GM19025 (cell line): Measurements from ENCODE around the gene TPCN1.

Experiments used
- ATAC-seq: cut with Tn5 transposase; IDR thresholded peaks from one replicate; pipeline ENCODE4 v1.9.1; 2021; ENCODE audit warnings: mild to moderate bottlenecking, low read depth, moderate library complexity; ENCODE audit not compliant: unreplicated experiment

TPCN1 gene

DNA sequence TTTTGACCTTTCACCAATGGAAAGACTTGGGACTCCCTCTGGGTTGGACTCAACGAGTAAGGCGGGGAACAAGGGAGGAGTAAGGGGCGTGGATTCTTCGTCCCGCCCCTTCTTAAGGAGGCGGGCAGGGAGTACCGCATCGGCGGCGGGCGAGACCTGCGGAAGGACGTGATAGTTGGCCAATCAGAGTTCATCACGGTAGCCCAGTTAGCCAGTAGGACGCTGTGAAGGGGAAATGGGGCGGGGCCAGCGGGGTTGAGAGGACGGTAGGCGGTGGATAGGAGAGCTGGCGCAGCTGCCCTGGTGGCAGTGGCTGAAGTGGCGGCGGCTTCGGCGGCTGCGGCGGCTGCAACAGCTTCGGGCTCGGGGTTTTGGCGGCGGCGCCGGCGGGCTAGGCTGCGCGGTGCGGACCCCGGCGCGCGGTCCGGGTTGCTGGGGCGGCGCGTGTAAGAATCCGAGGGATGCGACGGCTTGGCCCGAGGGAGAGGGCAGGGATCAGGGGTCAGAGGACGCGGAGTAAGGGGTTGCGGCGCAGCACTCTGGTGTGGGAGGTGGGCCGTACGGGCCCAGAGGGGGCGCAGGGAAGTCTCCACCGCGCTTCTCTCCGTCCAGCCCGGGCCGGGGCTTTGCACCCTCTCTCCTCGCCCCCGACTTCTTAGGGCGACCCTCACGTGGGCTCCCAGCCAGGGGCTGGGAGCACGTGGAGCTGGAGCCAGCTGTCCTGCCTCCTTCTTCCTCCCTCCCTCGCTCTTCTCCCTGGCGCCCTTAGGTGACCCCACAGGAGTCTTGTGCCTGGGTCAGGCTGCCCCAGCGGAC is at the start of gene TPCN1:
Gene TPCN1 (plus strand): TSS at position 284 of the 816 bp plus-strand sequence. CDS start 5,389 bp downstream, outside the sequence.
- peak; percentile 91 for ATAC-seq

DNA sequence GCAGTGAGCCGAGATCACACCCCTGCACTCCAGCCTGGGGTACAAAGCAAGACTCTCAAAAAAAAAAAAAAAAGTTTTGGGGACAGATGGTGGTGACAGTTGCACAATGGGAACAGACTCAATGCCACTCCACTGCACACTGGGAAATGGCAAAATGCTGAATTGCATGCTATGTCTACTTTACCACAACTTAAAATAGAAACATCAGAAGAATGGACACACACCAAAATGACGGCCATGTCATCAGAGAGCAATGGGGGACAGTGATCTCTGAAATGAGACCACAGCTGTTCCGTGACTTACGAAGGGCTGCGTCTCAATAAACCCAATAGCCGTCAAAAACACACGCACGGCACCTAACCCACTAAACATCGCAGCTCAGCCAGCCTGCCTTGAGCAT is 49.7 kb upstream of the TPCN1 start:
- no peak for ATAC-seq

DNA sequence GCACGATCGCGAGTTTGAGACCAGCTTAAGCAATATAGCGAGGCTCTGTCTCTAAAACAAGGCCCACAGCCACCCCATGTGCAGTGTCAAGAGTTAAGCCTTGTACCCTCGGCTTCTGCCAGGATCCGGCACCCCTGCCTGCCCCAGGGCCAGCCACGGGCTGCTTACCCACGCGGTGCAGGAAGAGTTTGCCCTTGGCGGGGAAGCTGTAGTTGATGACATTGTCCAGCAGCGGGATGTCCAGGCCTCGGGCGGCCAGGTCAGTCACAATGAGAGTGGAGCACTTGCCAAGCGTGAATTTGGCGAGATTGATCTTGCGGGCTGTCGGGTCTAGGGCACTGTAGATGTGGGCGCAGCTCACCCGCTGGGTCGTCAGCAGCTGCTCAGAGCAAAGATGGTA is 49.1 kb upstream of the TPCN1 start:
- ATAC-seq, result no peak

DNA sequence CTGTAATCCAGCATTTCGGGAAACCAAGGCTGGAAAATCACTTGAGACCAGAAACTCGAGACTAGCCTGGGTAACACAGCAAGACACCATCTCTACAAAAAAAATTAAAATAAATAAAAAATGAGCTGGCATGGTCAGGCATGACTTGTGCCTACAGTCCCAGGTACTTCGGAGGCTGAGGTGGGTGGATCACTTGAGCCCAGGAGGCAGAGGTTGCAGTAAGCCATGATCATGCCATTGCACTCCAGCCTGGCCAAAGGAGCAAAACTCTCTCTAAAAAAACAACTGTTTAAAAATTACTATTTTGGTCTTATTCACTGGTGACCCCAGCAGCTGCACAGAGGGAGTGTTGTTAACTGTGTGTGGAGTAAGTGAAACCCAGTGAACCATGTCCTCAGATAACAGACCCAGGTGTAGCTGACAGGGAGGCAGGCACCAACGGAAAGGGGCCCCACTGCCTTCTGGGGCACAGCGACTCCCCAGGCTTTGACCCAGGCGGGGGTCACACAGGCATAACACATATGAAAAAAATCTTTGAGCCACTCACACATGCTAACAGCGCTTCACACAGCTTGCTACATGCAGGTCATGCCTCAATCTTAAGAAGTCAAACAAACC is 48.1 kb upstream of the TPCN1 start:
- ATAC-seq, result no peak

DNA sequence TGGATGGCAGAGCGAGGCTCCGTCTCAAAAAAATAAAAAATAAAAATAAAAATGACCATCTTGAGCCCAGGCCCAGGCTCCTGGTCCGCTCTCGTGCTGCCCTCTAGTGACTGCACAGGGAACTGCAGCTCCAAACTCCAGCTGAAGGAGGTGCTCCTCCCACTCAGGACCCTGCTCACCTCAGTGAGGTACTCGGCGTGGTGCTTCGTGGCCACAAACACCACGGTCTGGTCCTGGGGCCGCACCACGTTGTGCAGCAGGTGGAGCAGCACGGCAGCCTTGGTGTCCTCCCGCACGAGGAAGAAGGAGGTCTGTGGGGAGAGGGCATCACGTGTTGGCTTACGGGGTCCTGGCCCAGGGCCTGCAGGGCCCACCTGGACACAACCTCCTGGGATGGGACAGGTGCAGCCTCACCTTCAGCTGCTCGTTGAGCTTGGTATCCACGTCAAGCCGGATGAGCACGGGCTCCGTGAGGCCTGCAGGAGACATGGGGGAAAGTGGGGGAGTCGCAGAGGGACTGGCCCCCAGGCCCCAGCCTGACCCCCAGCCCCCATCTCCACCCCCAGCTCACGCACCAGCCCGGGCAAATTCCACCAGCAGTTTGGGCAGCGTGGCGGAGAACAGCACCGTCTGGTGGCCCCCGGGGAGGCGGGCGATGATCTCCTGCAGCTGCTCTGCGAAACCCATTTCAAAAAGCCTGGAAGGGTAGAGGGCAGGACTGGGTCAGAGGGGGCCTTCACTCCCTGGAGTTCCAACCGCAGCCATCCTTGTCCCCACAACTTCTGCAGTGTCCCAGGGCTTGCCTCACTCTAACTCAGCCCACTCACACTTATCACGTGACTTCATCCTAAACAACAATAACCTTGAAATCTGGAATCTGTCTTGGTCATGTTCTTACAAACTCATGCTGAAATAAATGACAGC is 46.5 kb upstream of the TPCN1 start:
- no peak for ATAC-seq

DNA sequence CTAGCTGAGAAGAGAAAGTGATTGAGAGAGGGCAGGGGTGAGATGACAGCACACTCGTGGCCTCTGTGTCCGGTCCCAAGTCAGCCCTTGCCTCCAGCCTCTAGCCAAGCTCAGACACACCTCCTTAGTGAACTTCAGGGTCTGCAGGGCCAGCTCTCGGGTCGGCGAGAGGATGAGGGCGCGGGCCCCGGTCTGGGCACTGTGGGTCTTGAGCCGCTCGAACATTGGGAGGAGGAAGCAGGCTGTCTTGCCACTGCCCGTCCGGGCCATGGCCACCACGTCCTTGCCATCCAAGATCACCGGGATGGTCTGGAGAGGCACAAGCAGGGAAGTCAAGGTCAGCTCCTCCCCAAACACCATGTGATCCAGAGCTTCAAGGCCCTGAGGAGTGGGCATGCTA is 42.2 kb upstream of the TPCN1 start:
- no peak for ATAC-seq

DNA sequence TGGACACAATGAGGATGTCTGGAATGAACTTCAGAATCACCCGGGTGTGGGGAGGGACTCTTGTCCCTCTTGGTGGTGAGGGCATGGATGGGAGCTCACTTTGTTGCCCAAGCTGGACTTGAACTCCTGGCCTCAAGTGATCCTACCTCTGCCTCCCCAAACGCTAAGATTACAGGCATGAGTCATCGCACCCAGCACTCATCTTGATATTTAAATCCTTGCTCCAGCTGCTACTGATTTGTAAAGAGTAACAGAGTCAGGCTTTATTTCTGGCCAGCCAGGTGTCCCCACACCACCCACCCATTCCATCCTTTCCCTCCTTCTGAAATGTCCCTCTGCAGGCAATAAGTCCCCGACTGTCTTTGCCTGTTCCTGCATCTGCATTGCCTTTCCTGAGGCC is 40.9 kb upstream of the TPCN1 start:
- ATAC-seq, result no peak

DNA sequence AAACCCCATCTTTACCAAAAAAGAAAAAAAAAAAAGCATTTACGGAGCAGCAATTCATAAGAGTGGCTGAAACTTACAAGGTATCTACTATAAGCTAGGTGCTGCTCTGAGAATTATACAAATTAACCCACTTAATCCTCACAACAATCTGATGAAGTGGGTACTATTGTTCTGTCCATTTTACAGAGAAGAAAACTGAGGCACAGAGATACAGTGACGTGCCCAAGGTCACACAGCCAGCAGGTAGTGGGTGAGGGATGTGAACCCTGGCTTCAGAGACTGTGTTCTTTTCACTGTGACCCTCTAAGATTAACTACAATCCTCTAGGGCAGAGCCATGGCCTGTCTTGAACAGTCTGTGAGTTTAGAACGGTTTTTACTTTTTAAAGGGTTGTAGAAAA is 39.3 kb upstream of the TPCN1 start:
- ATAC-seq, result no peak

DNA sequence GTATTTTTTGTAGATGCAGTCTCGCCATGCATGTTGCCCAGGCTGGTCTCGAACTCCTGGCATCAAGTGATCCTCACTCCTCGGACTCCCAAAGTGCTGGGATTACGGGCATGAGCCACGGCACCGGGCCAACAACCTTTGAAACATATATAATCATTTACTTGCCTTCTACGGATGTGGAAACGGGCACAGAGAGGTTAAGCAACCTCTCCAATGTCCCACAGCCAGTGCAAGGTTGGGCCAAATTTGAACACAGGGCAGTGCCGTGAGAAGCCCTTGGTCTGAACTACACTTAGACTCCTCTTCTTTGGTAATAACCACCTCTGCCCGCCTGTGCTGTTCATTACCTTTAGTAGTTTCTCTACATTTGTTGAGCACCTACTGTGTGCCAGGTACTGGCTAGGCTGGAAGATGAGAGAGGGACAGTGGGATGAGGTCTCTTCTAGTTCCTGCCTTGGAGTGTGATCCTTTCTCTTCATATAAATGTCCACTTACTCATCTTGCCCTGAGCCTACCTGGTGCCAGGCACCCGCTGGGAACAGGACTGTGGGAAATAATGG is 38.2 kb upstream of the TPCN1 start:
- no peak for ATAC-seq

DNA sequence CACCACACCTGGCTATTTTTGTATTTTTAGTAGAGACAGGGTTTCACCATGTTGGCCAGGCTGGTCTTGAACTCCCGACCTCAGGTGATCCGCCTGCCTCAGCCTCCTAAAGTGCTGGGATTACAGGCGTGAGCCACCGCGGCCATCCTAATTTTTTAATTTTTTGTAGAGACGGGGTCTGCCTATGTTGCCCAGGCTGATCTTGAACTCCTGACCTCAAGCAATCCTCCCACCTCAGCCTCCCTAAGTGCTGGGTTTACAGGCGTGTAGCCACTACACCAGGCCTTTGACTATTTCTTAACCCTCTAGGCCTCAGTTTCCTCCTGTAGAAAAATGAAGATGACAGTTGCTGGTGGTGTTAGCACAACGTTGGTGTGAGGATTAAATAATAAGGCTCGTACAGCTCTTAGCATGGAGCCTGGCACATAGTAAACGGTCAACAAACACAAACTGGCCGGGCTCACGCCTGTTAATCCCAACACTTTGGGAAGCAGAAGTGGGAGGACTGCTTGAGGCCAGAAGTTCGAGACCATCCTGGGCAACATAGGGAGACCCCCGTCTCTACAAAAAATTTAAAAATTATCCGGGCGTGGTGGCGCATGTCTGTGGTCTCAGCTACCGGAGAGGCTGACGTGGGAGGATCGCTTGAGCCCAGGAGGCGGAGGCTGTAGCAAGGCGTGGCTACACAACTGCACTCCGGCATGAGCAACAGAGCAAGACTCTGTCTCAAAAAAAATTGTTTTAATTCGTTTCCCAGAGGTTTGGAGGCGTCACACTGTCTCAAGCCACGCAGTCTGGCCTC is 37.0 kb upstream of the TPCN1 start:
- peak; percentile 38 for ATAC-seq

DNA sequence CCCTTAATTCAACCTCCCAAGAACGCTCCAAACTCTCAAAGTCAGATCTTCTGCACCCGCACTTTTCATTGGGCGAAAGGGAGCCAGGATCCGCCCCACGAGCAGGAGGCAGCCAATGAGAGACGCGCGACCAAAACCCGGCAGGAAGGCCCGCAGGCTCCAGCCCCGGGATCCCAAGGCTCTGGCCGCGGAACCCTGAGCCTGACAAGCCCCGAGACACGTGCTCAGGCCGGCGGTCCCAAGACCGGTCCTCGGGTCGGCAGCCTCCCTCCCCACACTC is 36.4 kb upstream of the TPCN1 start:
- ATAC-seq, result peak; percentile 73

DNA sequence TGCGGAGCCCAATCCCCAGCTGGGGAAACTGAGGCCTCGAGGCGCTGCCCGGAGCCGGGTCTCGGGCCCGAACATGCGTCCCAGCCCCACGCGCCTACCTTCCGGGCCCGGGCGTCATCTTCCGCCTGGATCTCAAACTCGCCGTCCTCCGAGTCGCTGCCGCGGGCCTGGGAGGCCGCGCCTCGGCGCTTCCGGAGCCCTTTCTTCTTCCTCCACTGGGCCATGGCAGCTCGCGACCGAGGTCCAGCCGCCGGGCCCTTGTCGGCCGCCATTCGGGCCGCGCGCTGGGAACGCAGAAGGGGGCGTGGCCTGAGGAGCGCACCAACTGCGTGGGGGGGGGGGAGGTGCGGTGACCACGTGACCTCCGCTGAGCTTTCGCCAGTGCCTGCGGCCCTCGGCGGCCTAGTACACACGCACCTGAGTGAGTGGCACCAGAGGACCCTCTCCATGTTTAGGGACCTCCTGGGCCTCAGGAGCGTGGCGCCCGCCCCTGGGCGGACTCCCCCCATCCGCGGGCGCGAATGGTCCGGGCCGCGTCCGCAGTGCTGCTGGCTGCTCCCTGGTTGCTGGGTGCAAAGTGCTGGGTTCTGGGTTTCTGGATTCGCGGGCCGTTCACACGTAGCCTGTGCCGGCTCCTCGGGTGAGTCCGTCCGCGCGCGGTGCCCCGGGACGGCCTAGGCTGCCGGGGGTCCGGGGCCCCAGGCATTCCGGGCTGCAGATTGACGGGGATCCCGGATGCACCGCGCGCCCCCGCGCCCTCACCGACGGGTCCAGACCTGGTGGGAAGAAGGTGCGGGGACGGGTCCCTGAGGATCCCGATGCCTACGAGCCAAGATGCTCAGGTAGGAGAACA is 35.9 kb upstream of the TPCN1 start, which contains the start of the genes DDX54 and RITA1:
Gene DDX54 (minus strand): TSS at position 299 of the 853 bp plus-strand sequence. CDS start 27 bp downstream, at position 272.
Gene RITA1 (plus strand): TSS at position 542 of the 853 bp plus-strand sequence. CDS start 1,026 bp downstream, outside the sequence.
- ATAC-seq, result peak; percentile 41

DNA sequence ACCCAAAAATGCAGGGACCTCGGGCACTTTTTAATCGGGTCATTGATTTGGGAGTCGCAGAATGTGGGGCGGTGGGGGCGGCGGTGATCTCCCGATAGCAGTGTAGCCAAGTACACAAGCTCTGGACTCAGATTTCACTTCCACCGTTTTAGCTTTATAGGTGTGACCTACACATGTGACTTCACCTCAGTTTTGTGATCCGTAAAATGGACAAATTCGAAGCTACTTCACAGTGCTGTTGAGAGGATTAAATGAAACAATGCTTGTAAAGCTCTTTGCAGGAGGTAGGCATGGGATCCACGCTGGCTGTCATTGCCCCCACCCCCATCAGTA is 35.3 kb upstream of the TPCN1 start:
- ATAC-seq, result no peak

DNA sequence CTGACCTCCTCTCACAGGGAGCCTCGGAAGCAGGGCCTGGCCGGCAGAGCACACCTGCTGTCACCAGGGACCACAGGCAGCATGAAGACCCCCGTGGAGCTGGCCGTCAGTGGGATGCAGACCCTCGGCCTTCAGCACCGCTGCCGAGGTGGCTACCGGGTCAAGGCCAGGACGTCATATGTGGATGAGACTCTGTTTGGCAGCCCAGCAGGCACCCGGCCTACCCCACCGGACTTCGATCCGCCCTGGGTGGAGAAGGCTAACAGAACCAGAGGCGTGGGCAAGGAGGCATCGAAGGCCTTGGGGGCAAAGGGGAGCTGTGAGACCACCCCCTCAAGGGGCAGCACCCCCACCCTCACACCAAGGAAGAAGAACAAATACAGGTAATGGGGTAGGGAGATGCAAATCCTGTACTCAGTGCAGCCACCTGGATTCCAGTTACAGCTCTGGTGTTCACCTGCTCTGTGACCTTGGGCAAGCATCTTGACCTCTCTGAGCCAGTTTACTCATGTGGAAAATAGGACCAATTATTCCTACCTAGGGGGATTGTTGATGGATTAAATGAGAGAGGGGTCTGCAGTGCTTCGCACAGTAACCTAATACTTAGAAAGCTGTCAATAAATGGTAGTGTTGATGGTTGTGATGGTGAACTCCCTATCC is 34.5 kb upstream of the TPCN1 start:
- no peak for ATAC-seq

DNA sequence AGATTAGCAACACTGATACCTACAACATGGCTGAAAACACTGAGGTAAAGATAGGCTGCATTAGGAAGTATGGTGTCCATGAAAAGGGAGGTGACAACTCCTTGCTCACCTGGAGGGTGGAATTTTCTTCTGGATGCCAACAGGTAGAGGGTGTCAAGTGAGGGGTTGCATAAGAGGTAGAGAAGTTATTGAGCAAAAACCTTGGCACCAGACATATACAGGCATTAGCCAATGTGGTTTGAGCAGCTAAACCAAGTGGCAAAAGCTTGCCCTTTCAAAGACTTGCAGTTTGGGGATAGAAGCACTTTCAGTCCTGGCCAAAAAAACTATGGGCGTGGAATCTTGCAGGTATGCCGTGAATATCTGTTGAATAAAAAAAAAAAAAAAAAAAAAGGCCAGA is 31.9 kb upstream of the TPCN1 start:
- no peak for ATAC-seq

DNA sequence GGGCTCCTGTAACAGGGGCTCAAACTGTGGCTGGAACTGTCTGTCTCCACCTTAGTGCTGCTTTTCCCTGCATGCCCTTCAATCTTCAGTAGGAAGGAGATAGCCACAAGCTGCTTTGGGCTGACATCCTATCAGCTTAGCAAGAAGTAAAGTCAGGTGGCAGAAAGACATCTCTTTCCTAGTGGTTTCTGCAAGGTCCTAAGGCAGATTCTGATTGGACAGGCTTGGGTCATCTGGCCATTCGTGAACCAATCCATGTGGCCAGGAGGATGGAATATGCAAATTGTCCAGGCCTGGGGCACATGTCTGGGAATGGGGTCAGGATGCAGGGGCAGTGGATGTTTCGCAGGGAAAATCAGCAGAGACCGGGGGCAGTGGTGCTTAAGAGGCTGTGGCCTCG is 30.5 kb upstream of the TPCN1 start:
- ATAC-seq, result no peak

DNA sequence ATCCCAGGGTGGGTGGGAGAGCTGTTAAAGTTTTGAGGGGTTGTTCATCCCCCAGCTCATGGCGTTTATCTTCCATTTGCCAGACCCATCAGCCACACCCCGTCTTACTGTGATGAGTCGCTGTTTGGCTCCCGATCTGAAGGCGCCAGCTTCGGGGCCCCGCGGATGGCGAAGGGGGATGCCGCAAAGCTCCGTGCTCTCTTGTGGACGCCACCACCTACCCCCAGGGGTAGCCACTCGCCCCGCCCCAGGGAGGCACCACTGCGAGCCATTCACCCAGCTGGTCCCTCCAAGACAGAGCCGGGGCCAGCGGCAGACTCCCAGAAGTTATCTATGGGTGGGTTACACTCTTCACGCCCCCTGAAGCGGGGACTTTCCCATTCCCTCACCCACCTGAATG is 30.0 kb upstream of the TPCN1 start:
- no peak for ATAC-seq

DNA sequence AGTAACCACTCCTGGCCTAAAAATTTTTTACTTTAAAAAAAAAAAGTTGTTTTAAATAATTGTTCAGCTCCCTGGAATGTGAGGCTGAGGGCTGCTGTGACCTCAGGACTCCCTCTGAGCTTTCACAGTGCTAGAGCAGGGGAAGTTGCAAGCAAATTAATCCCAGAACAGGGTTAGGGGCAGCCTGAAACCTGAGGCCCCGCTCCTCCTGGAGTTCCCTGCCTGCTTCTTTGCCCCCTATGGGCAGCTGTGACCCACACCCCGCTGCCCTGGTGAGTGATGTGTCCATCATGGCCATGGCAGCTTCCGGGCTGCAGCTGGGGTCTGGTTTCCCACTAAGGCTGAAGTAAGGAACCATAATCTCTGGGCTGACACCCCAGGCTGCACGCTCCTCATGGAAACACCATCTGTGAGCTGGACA is 26.3 kb upstream of the TPCN1 start:
- ATAC-seq, result no peak

DNA sequence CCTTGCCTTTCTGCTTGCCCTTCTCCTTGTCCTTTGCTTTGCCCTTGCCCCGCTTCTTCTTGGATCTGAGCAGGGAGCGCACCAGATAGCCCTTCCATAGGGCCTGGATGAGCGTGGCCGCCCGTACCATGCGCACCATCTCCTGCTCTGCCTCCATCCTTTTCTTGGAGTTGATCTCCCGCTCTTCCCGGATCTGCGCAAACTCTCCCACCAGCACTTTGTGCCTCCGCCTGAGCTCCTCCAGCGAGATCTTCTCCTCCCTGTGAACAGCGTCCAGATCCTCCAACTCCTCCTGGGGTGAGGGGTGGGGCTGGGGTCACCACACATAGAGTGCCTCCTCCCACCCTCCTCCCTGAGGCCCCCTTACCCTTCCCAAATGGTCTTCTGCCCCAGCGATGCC is 25.7 kb upstream of the TPCN1 start:
- ATAC-seq, result no peak
